ENCODE data around the gene PLEKHM2.

- TF ChIP-seq CTCF (IDR thresholded peaks at IDR 0.05) (no peak), ZFX (IDR thresholded peaks at IDR 0.05; ENCODE audit: borderline replicate concordance) (no peak)
Observed at GRCh38 chr1:15748264-15748663, 64.1 kb downstream of the PLEKHM2 start.
